Caco-2 (cell line): ENCODE measurements around the gene PLA2G12A. TPM values are rescaled to one million over a fixed set of nuclear protein-coding genes. Genes with fewer than 3 reads are reported as not detected.

Experiments used
- BruUV-seq: library from RNA; stranded (reverse); fragments of 400-500 nt; replicated peaks from 2 replicates; lab custom pipeline; 2021; lab: Mats Ljungman, UMichigan
- CTCF ChIA-PET: fragments of 300-600 bp; sonication (Branson Sonifier 250); formaldehyde crosslinking; loops from one replicate; lab custom pipeline; 2022; ENCODE audit warnings: antibody characterized with exemption; lab: Charles Lee
- POLR2A ChIA-PET: fragments of 300-600 bp; sonication (Branson Sonifier 250); formaldehyde crosslinking; loops from one replicate; lab custom pipeline; 2022; ENCODE audit warnings: antibody characterized with exemption; lab: Charles Lee
- DNase-seq, 2 experiments: peaks; one replicate each; pipeline versions ENCODE4 v3.0.0 to v3.0.0-alpha.2; 2020 to 2022
- H3K27me3 ChIP-seq: replicated peaks from 2 replicates; pipeline ENCODE4 v1.6.0; 2011; ENCODE audit warnings: low read length; ENCODE audit not compliant: control insufficient read depth, insufficient read depth
- H3K36me3 ChIP-seq: 2 replicates; pipeline ENCODE4 v1.5.1; 2011; ENCODE audit warnings: low read length; ENCODE audit not compliant: control insufficient read depth, insufficient read depth
- H3K4me1 ChIP-seq: fragments of 250-450 bp; sonication (Bioruptor Pico); 2 replicates; pipeline ENCODE4 v1.5.1; 2020; ENCODE audit warnings: mild to moderate bottlenecking
- H3K4me3 ChIP-seq: 2 replicates; pipeline ENCODE4 v1.5.1; 2011; ENCODE audit warnings: low read depth, mild to moderate bottlenecking, control low read depth, low read length
- H3K9me3 ChIP-seq: fragments of 250-450 bp; sonication (Bioruptor Pico); 2 replicates; pipeline ENCODE4 v1.5.1; 2020; ENCODE audit warnings: mild to moderate bottlenecking, moderate library complexity
- H3K27ac Mint-ChIP-seq: one replicate; pipeline ENCODE4 v1.8.0; 2022; ENCODE audit warnings: mixed read lengths; ENCODE audit not compliant: unreplicated experiment
- H3K27me3 Mint-ChIP-seq: one replicate; pipeline ENCODE4 v1.8.0; 2022; ENCODE audit warnings: mixed read lengths; ENCODE audit not compliant: insufficient read depth, unreplicated experiment
- H3K36me3 Mint-ChIP-seq: one replicate; pipeline ENCODE4 v1.8.0; 2022; ENCODE audit warnings: mild to moderate bottlenecking, mixed read lengths; ENCODE audit not compliant: insufficient read depth, unreplicated experiment
- H3K4me1 Mint-ChIP-seq: one replicate; pipeline ENCODE4 v1.8.0; 2022; ENCODE audit warnings: low read depth, mixed read lengths; ENCODE audit not compliant: unreplicated experiment
- H3K4me3 Mint-ChIP-seq: one replicate; pipeline ENCODE4 v1.8.0; 2022; ENCODE audit warnings: mild to moderate bottlenecking, moderate library complexity, mixed read lengths; ENCODE audit not compliant: unreplicated experiment
- H3K9me3 Mint-ChIP-seq: one replicate; pipeline ENCODE4 v1.8.0; 2022; ENCODE audit warnings: mixed read lengths; ENCODE audit not compliant: unreplicated experiment
- intact Hi-C: fragments of 100-400 bp; cut with micrococcal nuclease; formaldehyde crosslinking; loops from one replicate; pipeline ENCODE4 v1.10.0; 2022; ENCODE audit not compliant: unreplicated experiment
- total RNA-seq: library from RNA; stranded (reverse); gene quantifications from 2 replicates; pipeline ENCODE4 v1.2.3, GENCODE V29; 2022
- TF ChIP-seq, protein P1 (sequence below), 2 experiments: fragments of 200-600 bp in 1 of 2; IDR thresholded peaks; 1 replicate in 1 of 2; 2 replicates in 1 of 2; pipeline versions ENCODE4 v1.5.1 to v1.8.0; 2011 to 2022; ENCODE audit warnings: antibody characterized with exemption in 1 of 2, control low read depth in 1 of 2, inconsistent platforms in 1 of 2, low read depth in 1 of 2, low read length in 1 of 2, mild to moderate bottlenecking in 1 of 2, moderate library complexity in 1 of 2; ENCODE audit not compliant: insufficient read depth in 1 of 2, severe bottlenecking in 1 of 2, unreplicated experiment in 1 of 2

Gene PLA2G12A
- total RNA-seq, 1 experiment from 2014 or later, result 34.1 TPM

GRCh38 chr4:109735566-109736365, 5.9 kb upstream of the PLA2G12A start:
- H3K27me3 ChIP-seq, result no peaks in the 10 kb centered on the region
- POLR2A ChIA-PET, result no interaction called here
- no peaks in the 10 kb centered on the region for H3K4me1 Mint-ChIP-seq

DNA sequence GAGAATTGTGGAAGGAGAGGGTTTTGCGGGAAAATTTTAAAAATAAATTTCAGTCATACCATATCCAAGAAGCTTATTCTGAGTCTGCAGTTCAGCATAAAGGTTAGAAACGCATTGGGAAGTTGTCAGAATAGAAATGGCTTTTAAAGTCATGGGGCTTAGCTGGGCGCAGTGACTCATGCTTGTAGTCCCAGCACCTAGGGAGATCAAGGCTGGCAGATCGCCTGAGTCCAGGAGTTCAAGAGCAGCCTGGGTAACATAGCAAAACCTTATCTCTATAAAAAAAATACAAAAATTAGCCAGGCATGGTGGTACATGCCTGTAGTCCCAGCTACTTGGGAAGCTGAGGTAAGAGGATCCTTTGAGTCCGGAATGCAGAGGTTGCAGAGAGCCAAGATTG, 3.9 kb upstream of the PLA2G12A start:
- H3K27ac Mint-ChIP-seq, result no peak overlapping the region
- BruUV-seq, result no TSS peak
- TF ChIP-seq, protein P1, sequence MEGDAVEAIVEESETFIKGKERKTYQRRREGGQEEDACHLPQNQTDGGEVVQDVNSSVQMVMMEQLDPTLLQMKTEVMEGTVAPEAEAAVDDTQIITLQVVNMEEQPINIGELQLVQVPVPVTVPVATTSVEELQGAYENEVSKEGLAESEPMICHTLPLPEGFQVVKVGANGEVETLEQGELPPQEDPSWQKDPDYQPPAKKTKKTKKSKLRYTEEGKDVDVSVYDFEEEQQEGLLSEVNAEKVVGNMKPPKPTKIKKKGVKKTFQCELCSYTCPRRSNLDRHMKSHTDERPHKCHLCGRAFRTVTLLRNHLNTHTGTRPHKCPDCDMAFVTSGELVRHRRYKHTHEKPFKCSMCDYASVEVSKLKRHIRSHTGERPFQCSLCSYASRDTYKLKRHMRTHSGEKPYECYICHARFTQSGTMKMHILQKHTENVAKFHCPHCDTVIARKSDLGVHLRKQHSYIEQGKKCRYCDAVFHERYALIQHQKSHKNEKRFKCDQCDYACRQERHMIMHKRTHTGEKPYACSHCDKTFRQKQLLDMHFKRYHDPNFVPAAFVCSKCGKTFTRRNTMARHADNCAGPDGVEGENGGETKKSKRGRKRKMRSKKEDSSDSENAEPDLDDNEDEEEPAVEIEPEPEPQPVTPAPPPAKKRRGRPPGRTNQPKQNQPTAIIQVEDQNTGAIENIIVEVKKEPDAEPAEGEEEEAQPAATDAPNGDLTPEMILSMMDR (IDR thresholded peaks at IDR 0.05; ENCODE audit: insufficient read depth in 1 of 2, low read depth in 1 of 2, low read length in 1 of 2, severe bottlenecking in 1 of 2, unreplicated experiment in 1 of 2), result no peak
- 0 out of 2 replicates have a peak, but pooled peaks cover 3% of the 10 kb centered on the region for H3K4me1 ChIP-seq
- no peaks in the 10 kb centered on the region for H3K27me3 ChIP-seq
- no peaks in the 10 kb centered on the region for H3K36me3 ChIP-seq
- H3K36me3 Mint-ChIP-seq, result no peaks in the 10 kb centered on the region
- H3K4me3 ChIP-seq, result no peak overlapping the region
- POLR2A ChIA-PET, result no interaction called here
- DNase-seq, result no peak
- no peaks in the 10 kb centered on the region for H3K4me1 Mint-ChIP-seq
- H3K9me3 Mint-ChIP-seq, result no peaks in the 10 kb centered on the region
- intact Hi-C loops, result no loop called here
- no peaks in the 10 kb centered on the region for H3K9me3 ChIP-seq
- CTCF ChIA-PET, result no interaction called here
- H3K27me3 Mint-ChIP-seq, result peaks cover 3% of the 10 kb centered on the region
- no peak overlapping the region for H3K4me3 Mint-ChIP-seq

More at GRCh38 chr4:109735566-109736365, 5.9 kb upstream of the PLA2G12A start:
- TF ChIP-seq, protein P1 (IDR thresholded peaks at IDR 0.05; ENCODE audit: insufficient read depth in 1 of 2, low read depth in 1 of 2, low read length in 1 of 2, severe bottlenecking in 1 of 2, unreplicated experiment in 1 of 2), result no peak
- Mint-ChIP-seq H3K4me3 (no peak overlapping the region), H3K36me3 (no peaks in the 10 kb centered on the region), H3K27ac (no peak overlapping the region), H3K27me3 (peaks cover 6% of the 10 kb centered on the region), H3K9me3 (no peaks in the 10 kb centered on the region)
- CTCF ChIA-PET, result no interaction called here
- no TSS peak for BruUV-seq
- H3K4me1 ChIP-seq, result 0 out of 2 replicates have a peak, but pooled peaks cover 3% of the 10 kb centered on the region
- no peak for DNase-seq
- H3K4me3 ChIP-seq, result no peak overlapping the region
- H3K9me3 ChIP-seq, result no peaks in the 10 kb centered on the region
- H3K36me3 ChIP-seq, result no peaks in the 10 kb centered on the region
- intact Hi-C loops, result no loop called here

GRCh38 chr4:109730619-109731545, 1.0 kb upstream of the PLA2G12A start:
- Mint-ChIP-seq H3K27me3 (peaks cover 3% of the 10 kb centered on the region), H3K36me3 (no peaks in the 10 kb centered on the region), H3K27ac (no peak overlapping the region), H3K4me3 (peak overlapping the region; percentile 86), H3K4me1 (peaks cover 9% of the 10 kb centered on the region), H3K9me3 (no peaks in the 10 kb centered on the region)
- BruUV-seq, result TSS peak; percentile 57
- intact Hi-C loops, result no loop called here
- Histone ChIP-seq H3K36me3 (no peaks in the 10 kb centered on the region), H3K9me3 (no peaks in the 10 kb centered on the region), H3K4me1 (0 out of 2 replicates have a peak, but pooled peaks cover 8% of the 10 kb centered on the region), H3K4me3 (peak overlapping the region; percentile 65), H3K27me3 (no peaks in the 10 kb centered on the region)
- no peak for DNase-seq
- ChIA-PET POLR2A (interaction anchor here (0.8 to 1.4 kb wide), 3 partner anchors 13 to 89 kb away, joined by 3 to 5 read pairs (median 3); partner anchors contain the start of gene CASP6), CTCF (interaction anchor here (0.6 to 1.1 kb wide), 2 partner anchors 28 to 40 kb away, joined by 3 to 6 read pairs; partner anchors contain the start of gene CASP6)
- TF ChIP-seq, protein P1 (IDR thresholded peaks at IDR 0.05; ENCODE audit: insufficient read depth in 1 of 2, low read depth in 1 of 2, low read length in 1 of 2, severe bottlenecking in 1 of 2, unreplicated experiment in 1 of 2), result no peak
